Mesendoderm (in vitro differentiated cells): ENCODE data around the gene TTC39C.

Experiments
- DNase-seq: peaks from one replicate; pipeline ENCODE4 v3.0.0; 2013
- H2AK5ac ChIP-seq: 2 replicates; pipeline ENCODE4 v1.6.1; 2013; ENCODE audit warnings: low read length, inconsistent platforms
- H2BK120ac ChIP-seq: 2 replicates; pipeline ENCODE4 v1.6.1; 2013; ENCODE audit warnings: low read depth, mild to moderate bottlenecking, low read length, moderate library complexity, mixed read lengths
- H2BK15ac ChIP-seq: replicated peaks from 2 replicates; pipeline ENCODE4 v1.6.1; 2013; ENCODE audit warnings: low read depth, mild to moderate bottlenecking, moderate library complexity
- H2BK5ac ChIP-seq: 2 replicates; pipeline ENCODE4 v1.6.1; 2013; ENCODE audit warnings: low read length, inconsistent platforms
- H3K18ac ChIP-seq: 2 replicates; pipeline ENCODE4 v1.6.1; 2013; ENCODE audit warnings: mild to moderate bottlenecking, low read length, mixed read lengths
- H3K23ac ChIP-seq: one replicate; pipeline ENCODE4 v1.6.1; 2013; ENCODE audit warnings: low read length
- H3K27ac ChIP-seq: 2 replicates; pipeline ENCODE4 v1.5.1; 2013; ENCODE audit warnings: low read depth, mild to moderate bottlenecking, inconsistent platforms, low read length, moderate library complexity
- H3K27me3 ChIP-seq: 2 replicates; pipeline ENCODE4 v1.6.1; 2013; ENCODE audit warnings: low read length, control low read depth, mild to moderate bottlenecking, inconsistent platforms; ENCODE audit not compliant: insufficient read depth, poor library complexity
- H3K36me3 ChIP-seq: 2 replicates; pipeline ENCODE4 v1.6.1; 2013; ENCODE audit warnings: low read length, inconsistent platforms; ENCODE audit not compliant: control insufficient read depth, insufficient read depth
- H3K4ac ChIP-seq: one replicate; pipeline ENCODE4 v1.6.1; 2013; ENCODE audit warnings: low read depth, mild to moderate bottlenecking, low read length, moderate library complexity
- H3K4me1 ChIP-seq: 2 replicates; pipeline ENCODE4 v1.6.1; 2013; ENCODE audit warnings: low read depth, low read length, inconsistent platforms; ENCODE audit not compliant: control insufficient read depth
- H3K4me2 ChIP-seq: 2 replicates; pipeline ENCODE4 v1.6.1; 2013; ENCODE audit warnings: low read length
- H3K4me3 ChIP-seq: 2 replicates; pipeline ENCODE4 v1.5.1; 2013; ENCODE audit warnings: mild to moderate bottlenecking, low read length
- H3K56ac ChIP-seq: one replicate; pipeline ENCODE4 v1.6.1; 2013; ENCODE audit warnings: low read length
- H3K79me1 ChIP-seq: 2 replicates; pipeline ENCODE4 v1.6.1; 2013; ENCODE audit warnings: low read length, inconsistent platforms
- H3K79me2 ChIP-seq: 2 replicates; pipeline ENCODE4 v1.6.1; 2013; ENCODE audit warnings: mild to moderate bottlenecking, low read length; ENCODE audit not compliant: control insufficient read depth, insufficient read depth
- H3K9ac ChIP-seq: 2 replicates; pipeline ENCODE4 v1.6.1; 2013; ENCODE audit warnings: low read length, inconsistent platforms
- H4K5ac ChIP-seq: one replicate; pipeline ENCODE4 v1.6.1; 2013; ENCODE audit warnings: low read length
- H4K8ac ChIP-seq: one replicate; pipeline ENCODE4 v1.6.1; 2013; ENCODE audit warnings: low read depth, mild to moderate bottlenecking, control low read depth, low read length, moderate library complexity
- WGBS: extraction: QIAGEN DNeasy Blood & Tissue Kit; methylation state at CpG from one replicate; pipeline ENCODE4 v1.1.7; 2013; ENCODE audit warnings: low lambda C conversion rate, missing lambda C conversion rate; ENCODE audit not compliant: insufficient coverage; ENCODE audit errors: extremely low coverage; 5-methylcytosine and 5-hydroxymethylcytosine counted together

Gene TTC39C

GRCh38 chr18:24003903-24004640 is 10.5 kb upstream of the TTC39C start:
- H3K4me1 ChIP-seq, result no peaks in the 10 kb centered on the region
- no CpG with 5 or more reads among the region's 2 CpGs for WGBS
- no peak overlapping the region for H3K9ac ChIP-seq
- H2BK120ac ChIP-seq, result no peak overlapping the region
- no peak overlapping the region for H3K4me2 ChIP-seq
- no peak overlapping the region for H3K27ac ChIP-seq
- no peak overlapping the region for H2BK15ac ChIP-seq
- H3K18ac ChIP-seq, result no peak overlapping the region
- H3K79me2 ChIP-seq, result no peaks in the 10 kb centered on the region
- DNase-seq, result no peak
- no peak overlapping the region for H4K5ac ChIP-seq
- H3K4me3 ChIP-seq, result no peak overlapping the region
- no peaks in the 10 kb centered on the region for H3K79me1 ChIP-seq
- no peak overlapping the region for H3K4ac ChIP-seq
- no peak overlapping the region for H3K56ac ChIP-seq
- no peak overlapping the region for H4K8ac ChIP-seq
- no peaks in the 10 kb centered on the region for H3K36me3 ChIP-seq
- H3K27me3 ChIP-seq, result no peaks in the 10 kb centered on the region
- H2AK5ac ChIP-seq, result no peak overlapping the region
- H2BK5ac ChIP-seq, result no peak overlapping the region
- no peak overlapping the region for H3K23ac ChIP-seq

GRCh38 chr18:24006712-24007313 is 7.7 kb upstream of the TTC39C start:
- H3K9ac ChIP-seq, result no peak overlapping the region
- H3K4me3 ChIP-seq, result no peak overlapping the region
- no peaks in the 10 kb centered on the region for H3K27me3 ChIP-seq
- H2BK15ac ChIP-seq, result no peak overlapping the region
- no peak overlapping the region for H3K27ac ChIP-seq
- no peaks in the 10 kb centered on the region for H3K4me1 ChIP-seq
- H3K79me1 ChIP-seq, result no peaks in the 10 kb centered on the region
- no peak for DNase-seq
- H3K56ac ChIP-seq, result no peak overlapping the region
- no peak overlapping the region for H3K18ac ChIP-seq
- no peak overlapping the region for H2BK120ac ChIP-seq
- no peak overlapping the region for H4K5ac ChIP-seq
- no peaks in the 10 kb centered on the region for H3K79me2 ChIP-seq
- no peak overlapping the region for H4K8ac ChIP-seq
- no CpG with 5 or more reads among the region's 5 CpGs for WGBS
- no peak overlapping the region for H3K23ac ChIP-seq
- no peak overlapping the region for H2AK5ac ChIP-seq
- no peak overlapping the region for H3K4ac ChIP-seq
- no peak overlapping the region for H2BK5ac ChIP-seq
- no peaks in the 10 kb centered on the region for H3K36me3 ChIP-seq
- H3K4me2 ChIP-seq, result no peak overlapping the region

DNA sequence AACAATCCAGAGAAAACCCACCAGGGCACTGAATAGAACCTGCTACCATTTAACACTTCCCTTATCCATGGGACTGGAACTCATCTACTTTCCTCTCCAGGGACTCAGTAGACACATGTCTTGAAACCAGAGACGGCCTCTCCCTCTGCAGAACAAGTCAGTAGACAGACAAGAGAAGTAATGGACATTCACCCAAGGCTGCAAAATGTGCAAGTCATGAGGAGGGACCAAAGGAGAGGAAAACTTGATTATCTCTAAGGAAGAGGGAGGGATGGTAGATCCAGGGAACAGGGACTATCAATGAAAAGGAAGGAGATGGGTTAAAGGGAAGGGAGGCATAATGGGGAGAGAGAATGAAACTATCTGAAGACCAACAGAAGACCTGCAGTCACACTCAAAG is 5.3 kb upstream of the TTC39C start:
- Histone ChIP-seq H2AK5ac (no peak overlapping the region), H3K36me3 (no peaks in the 10 kb centered on the region), H2BK5ac (no peak overlapping the region), H2BK15ac (no peak overlapping the region), H3K18ac (no peak overlapping the region), H3K4me2 (no peak overlapping the region), H3K4ac (no peak overlapping the region), H3K27ac (no peak overlapping the region), H2BK120ac (no peak overlapping the region), H3K9ac (no peak overlapping the region), H3K27me3 (no peaks in the 10 kb centered on the region), H3K79me2 (no peaks in the 10 kb centered on the region), H4K8ac (no peak overlapping the region), H3K56ac (no peak overlapping the region), H3K23ac (no peak overlapping the region), H4K5ac (no peak overlapping the region), H3K79me1 (no peaks in the 10 kb centered on the region), H3K4me1 (no peaks in the 10 kb centered on the region), H3K4me3 (no peak overlapping the region)
- WGBS, result no CpG with 5 or more reads among the region's 1 CpG
- DNase-seq, result no peak

DNA sequence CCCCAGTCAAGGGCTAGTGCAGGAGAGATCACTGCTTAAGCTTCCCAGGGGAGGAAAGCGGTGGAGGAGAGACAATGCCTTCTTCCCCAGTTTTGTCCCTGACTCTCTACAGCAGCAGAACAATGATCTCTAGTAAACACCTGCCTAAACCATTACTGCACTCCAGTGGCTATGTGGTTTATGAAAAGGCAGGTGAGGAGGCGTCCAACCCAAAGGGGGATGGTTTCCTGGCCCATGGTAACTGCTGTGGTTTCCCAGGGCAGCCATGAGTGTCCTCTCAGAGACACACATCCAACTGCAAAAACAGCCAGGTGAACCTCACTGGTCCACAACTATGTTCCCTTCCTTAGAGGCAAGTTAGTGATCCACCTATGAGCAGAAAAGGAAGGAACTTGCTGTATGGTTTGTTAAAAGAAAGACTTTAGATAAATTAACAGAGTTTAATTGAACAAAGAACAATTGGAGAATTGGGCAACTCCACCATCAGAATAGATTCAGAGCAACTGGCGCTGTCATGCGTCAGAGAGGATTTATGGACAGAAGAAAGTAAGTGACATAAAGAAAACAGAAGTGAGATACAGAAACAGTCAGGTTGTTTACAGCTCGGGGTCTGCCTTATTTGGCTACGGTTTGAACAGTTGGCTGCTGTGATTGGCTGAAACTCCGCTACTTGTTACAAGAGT is 4.8 kb upstream of the TTC39C start:
- DNase-seq, result no peak

GRCh38 chr18:24010673-24011072 is 3.9 kb upstream of the TTC39C start:
- DNase-seq, result no peak
- Histone ChIP-seq H3K23ac (no peak overlapping the region), H3K4me2 (no peak overlapping the region), H3K18ac (no peak overlapping the region), H3K4ac (no peak overlapping the region), H2BK15ac (no peak overlapping the region), H2BK120ac (no peak overlapping the region), H3K36me3 (no peaks in the 10 kb centered on the region), H3K9ac (no peak overlapping the region), H3K56ac (no peak overlapping the region), H3K4me1 (peaks cover under 1% of the 10 kb centered on the region), H3K27me3 (no peaks in the 10 kb centered on the region), H3K27ac (no peak overlapping the region), H3K4me3 (no peak overlapping the region), H2BK5ac (no peak overlapping the region), H3K79me2 (no peaks in the 10 kb centered on the region), H4K5ac (no peak overlapping the region), H3K79me1 (no peaks in the 10 kb centered on the region), H4K8ac (no peak overlapping the region), H2AK5ac (no peak overlapping the region)
- no CpG with 5 or more reads among the region's 7 CpGs for WGBS

More for the DNA sequence above, 4.8 kb upstream of the TTC39C start:
- Histone ChIP-seq H2BK15ac (no peak overlapping the region), H3K27ac (no peak overlapping the region), H3K79me2 (no peaks in the 10 kb centered on the region), H3K4me2 (no peak overlapping the region), H2BK120ac (no peak overlapping the region), H4K8ac (no peak overlapping the region), H2AK5ac (no peak overlapping the region), H3K4ac (no peak overlapping the region), H3K36me3 (no peaks in the 10 kb centered on the region), H3K79me1 (no peaks in the 10 kb centered on the region), H3K27me3 (no peaks in the 10 kb centered on the region), H2BK5ac (no peak overlapping the region), H3K4me1 (no peaks in the 10 kb centered on the region), H3K56ac (no peak overlapping the region), H3K4me3 (no peak overlapping the region), H3K23ac (no peak overlapping the region), H3K18ac (no peak overlapping the region), H3K9ac (no peak overlapping the region), H4K5ac (no peak overlapping the region)
- WGBS, result no CpG with 5 or more reads among the region's 7 CpGs
